ENCODE measurements around the gene DBN1. TPM values are rescaled to one million over a fixed set of nuclear protein-coding genes. Genes with fewer than 3 reads are reported as not detected.
A peak's percentile ranks its signal among the peaks of the same experiment; 100 is the strongest.

Gene DBN1
- total and polyA plus RNA-seq, 2 donors (not counting 3 experiments of a cell fraction or from before 2014, with no cell fraction given), result 198 to 336 TPM

DNA sequence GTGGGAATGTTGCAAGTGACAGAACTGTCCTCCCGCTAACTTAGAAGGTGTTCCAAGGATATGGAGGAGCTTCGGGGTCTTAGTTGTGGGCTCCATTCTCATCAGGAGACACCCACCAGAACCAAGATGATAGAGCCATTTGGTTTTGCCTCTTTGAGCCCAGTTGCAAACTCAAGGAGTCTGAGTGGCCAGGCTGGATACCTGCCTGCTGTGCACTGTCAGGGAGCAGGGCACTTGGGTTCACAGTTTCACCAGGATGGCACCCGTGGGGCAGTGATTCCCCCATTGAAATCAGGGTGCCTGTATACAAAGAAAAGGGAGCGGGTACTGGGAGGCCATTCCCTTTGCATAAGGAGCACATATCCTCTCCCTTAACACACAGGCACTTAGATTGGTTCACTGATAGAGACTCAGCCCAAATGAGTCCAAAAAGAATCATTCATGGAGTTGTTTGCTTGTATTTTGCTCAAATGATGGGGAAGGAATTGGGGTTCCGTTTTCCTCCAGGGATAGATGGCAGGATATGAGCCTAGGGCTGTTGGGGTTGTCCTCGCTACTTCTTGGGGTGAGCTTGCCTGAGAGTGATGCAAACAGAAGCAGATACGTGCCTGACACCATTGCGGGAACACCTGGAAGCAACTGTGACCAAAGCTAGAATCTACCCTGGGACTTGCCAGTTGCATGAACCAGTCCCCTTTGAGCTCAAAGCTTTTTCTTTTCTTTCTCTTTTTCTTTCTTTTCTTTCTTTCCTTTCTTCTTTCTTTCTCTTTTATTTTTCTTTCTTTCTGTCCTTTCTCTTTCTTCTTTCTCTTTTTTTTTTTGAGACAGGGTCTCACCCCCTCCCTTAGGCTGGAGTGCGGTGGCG lies 28.1 kb downstream of the DBN1 start:
- no peak for DNase-seq (ENCODE audit: low read depth, low spot score)
- Histone ChIP-seq H3K4me1 (ENCODE audit: control insufficient read depth, extremely low read depth, insufficient read depth, low read length) (peaks cover 14% of the 10 kb centered on the region), H3K27me3 (ENCODE audit: control insufficient read depth in 2 of 2, insufficient read depth in 2 of 2, low read length in 2 of 2) (no peaks in the 10 kb centered on the region), H2AFZ (ENCODE audit: low read depth, low read length) (no peak overlapping the region), H3K4me3 (replicated peaks in 1 of 3; ENCODE audit: insufficient read depth in 1 of 3, low read depth in 1 of 3, low read length in 3 of 3) (no peak overlapping the region), H3K79me2 (ENCODE audit: control insufficient read depth, insufficient read depth, low read length) (no peaks in the 10 kb centered on the region), H3K36me3 (ENCODE audit: control insufficient read depth in 2 of 2, extremely low read depth in 1 of 2, insufficient read depth in 2 of 2, low read length in 2 of 2) (peaks cover 0 to 5% of the 10 kb centered on the region in 2 experiments), H3K9me1 (replicated peaks; ENCODE audit: control insufficient read depth, extremely low read depth, insufficient read depth, low read length) (no peaks in the 10 kb centered on the region), H4K20me1 (replicated peaks; ENCODE audit: control insufficient read depth, extremely low read depth, insufficient read depth, low read length) (no peaks in the 10 kb centered on the region), H3K4me2 (ENCODE audit: insufficient read depth, low read length) (no peak overlapping the region), H3K9ac (replicated peaks; ENCODE audit: extremely low read depth, insufficient read depth, low read length) (no peak overlapping the region), H3K9me3 (replicated peaks; ENCODE audit: control insufficient read depth, insufficient read depth, low read length) (no peaks in the 10 kb centered on the region), H3K27ac (ENCODE audit: insufficient read depth, low read depth, low read length) (no peak overlapping the region)
- ChIA-PET POLR2A (interaction anchor here (0.5 to 1.2 kb wide), 3 partner anchors 9 to 358 kb away, joined by 3 to 5 read pairs (median 4); partner anchors contain the start of gene FGFR4), CTCF (interaction anchor here (0.7 to 13.5 kb wide), 8 partner anchors 8 to 54 kb away, joined by 3 to 288 read pairs (median 6); partner anchors contain the start of genes GRK6 and PFN3)
- TF ChIP-seq, protein P1, sequence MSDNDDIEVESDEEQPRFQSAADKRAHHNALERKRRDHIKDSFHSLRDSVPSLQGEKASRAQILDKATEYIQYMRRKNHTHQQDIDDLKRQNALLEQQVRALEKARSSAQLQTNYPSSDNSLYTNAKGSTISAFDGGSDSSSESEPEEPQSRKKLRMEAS (IDR thresholded peaks at IDR 0.05; ENCODE audit: insufficient read depth, insufficient read length), result no peak
- TF ChIP-seq FOS (IDR thresholded peaks at IDR 0.05; ENCODE audit: borderline replicate concordance, insufficient read depth, low read length) (no peak), JUN (IDR thresholded peaks at IDR 0.05; ENCODE audit: borderline replicate concordance, insufficient read depth, insufficient read length, low read depth) (no peak), EZH2 (IDR thresholded peaks at IDR 0.05; ENCODE audit: borderline replicate concordance, low read depth, low read length, severe bottlenecking) (no peak), GATA2 (IDR thresholded peaks at IDR 0.05; ENCODE audit: insufficient read depth, insufficient read length, low read depth, low read length) (no peak), MYC (IDR thresholded peaks at IDR 0.05; ENCODE audit: low read depth, low read length) (no peak), POLR2A (IDR thresholded peaks at IDR 0.05; ENCODE audit: low read depth, low read length) (peak; percentile 46), POLR2AphosphoS5 (IDR thresholded peaks at IDR 0.05; ENCODE audit: insufficient read depth, low read depth, low read length) (no peak)
- TF ChIP-seq, protein P2, sequence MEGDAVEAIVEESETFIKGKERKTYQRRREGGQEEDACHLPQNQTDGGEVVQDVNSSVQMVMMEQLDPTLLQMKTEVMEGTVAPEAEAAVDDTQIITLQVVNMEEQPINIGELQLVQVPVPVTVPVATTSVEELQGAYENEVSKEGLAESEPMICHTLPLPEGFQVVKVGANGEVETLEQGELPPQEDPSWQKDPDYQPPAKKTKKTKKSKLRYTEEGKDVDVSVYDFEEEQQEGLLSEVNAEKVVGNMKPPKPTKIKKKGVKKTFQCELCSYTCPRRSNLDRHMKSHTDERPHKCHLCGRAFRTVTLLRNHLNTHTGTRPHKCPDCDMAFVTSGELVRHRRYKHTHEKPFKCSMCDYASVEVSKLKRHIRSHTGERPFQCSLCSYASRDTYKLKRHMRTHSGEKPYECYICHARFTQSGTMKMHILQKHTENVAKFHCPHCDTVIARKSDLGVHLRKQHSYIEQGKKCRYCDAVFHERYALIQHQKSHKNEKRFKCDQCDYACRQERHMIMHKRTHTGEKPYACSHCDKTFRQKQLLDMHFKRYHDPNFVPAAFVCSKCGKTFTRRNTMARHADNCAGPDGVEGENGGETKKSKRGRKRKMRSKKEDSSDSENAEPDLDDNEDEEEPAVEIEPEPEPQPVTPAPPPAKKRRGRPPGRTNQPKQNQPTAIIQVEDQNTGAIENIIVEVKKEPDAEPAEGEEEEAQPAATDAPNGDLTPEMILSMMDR (IDR thresholded peaks at IDR 0.05; ENCODE audit: extremely low read depth in 1 of 2, insufficient read depth in 1 of 2, low read depth in 1 of 2, low read length in 2 of 2), result no peak
- BruUV-seq (replicated peaks), result TSS peak; percentile 6
- dilution Hi-C loops (cut with MboI; ENCODE audit: extremely low pct_ligation_motif_present, low sequenced_read_pairs), result no loop called here
- intact Hi-C loops (cut with micrococcal nuclease), result no loop called here
- FAIRE-seq, result peak; percentile 4
